Measurements from ENCODE around the gene SLC25A44.

- TF ChIP-seq EZH2 (IDR thresholded peaks at IDR 0.05; ENCODE audit: insufficient read depth, poor library complexity, severe bottlenecking) = no peak
- no peak for TF ChIP-seq EZH2phosphoT487 (IDR thresholded peaks at IDR 0.05; ENCODE audit: insufficient read depth, low read depth)
Observed at GRCh38 chr1:156259805-156260204, 65.9 kb downstream of the SLC25A44 start.
